ENCODE results near the gene FBLN2.
"Not testable (repeated sequence)": the region's sequence is repeated elsewhere in the genome, so short reads cannot be mapped to it uniquely, and the experiment has no call there.

The FBLN2 gene

GRCh38 chr3:13513913-13514517 is 34.9 kb upstream of the FBLN2 start:
- DNase-seq (ENCODE audit: low spot score) = no peak

GRCh38 chr3:13514639-13515435 is 34.1 kb upstream of the FBLN2 start:
- no peak for DNase-seq (ENCODE audit: low spot score)

GRCh38 chr3:13515786-13516759 is 32.9 kb upstream of the FBLN2 start:
- no peak for DNase-seq (ENCODE audit: low spot score)

GRCh38 chr3:13516760-13517135 is 32.2 kb upstream of the FBLN2 start:
- no peak for DNase-seq (ENCODE audit: low spot score)

- DNase-seq (ENCODE audit: low spot score) = no peak
These were observed 31.5 kb upstream of the FBLN2 start for GRCh38 chr3:13517253-13517977.

- DNase-seq (ENCODE audit: low spot score) = no peak
These were observed 30.4 kb upstream of the FBLN2 start for GRCh38 chr3:13518516-13518953.

GRCh38 chr3:13519006-13519791 is 29.7 kb upstream of the FBLN2 start:
- DNase-seq (ENCODE audit: low spot score) = no peak

- DNase-seq (ENCODE audit: low spot score) = no peak
These were observed 28.5 kb upstream of the FBLN2 start for GRCh38 chr3:13520326-13520880.

- no peak for DNase-seq (ENCODE audit: low spot score)
These were observed 27.6 kb upstream of the FBLN2 start for GRCh38 chr3:13521309-13521708.

GRCh38 chr3:13521749-13522148 is 27.2 kb upstream of the FBLN2 start:
- DNase-seq (ENCODE audit: low spot score) = not testable (repeated sequence)

GRCh38 chr3:13522236-13522635 is 26.7 kb upstream of the FBLN2 start:
- no peak for DNase-seq (ENCODE audit: low spot score)

- no peak for DNase-seq (ENCODE audit: low spot score)
These were observed 23.8 kb upstream of the FBLN2 start for GRCh38 chr3:13524979-13525669.

- no peak for DNase-seq (ENCODE audit: low spot score)
These were observed 22.9 kb upstream of the FBLN2 start for GRCh38 chr3:13525827-13526625.

- DNase-seq (ENCODE audit: low spot score) = no peak
These were observed 22.3 kb upstream of the FBLN2 start for GRCh38 chr3:13526626-13526949.

GRCh38 chr3:13528217-13528867 is 20.6 kb upstream of the FBLN2 start:
- no peak for DNase-seq (ENCODE audit: low spot score)

- DNase-seq (ENCODE audit: low spot score) = no peak
These were observed 19.5 kb upstream of the FBLN2 start for GRCh38 chr3:13529196-13530112.

- DNase-seq (ENCODE audit: low spot score) = no peak
These were observed 18.5 kb upstream of the FBLN2 start for GRCh38 chr3:13530241-13531009.
